H1 (cell line): ENCODE data around the gene ATP11C. TPM values are rescaled to one million over a fixed set of nuclear protein-coding genes. Genes with fewer than 3 reads are reported as not detected.

Source experiments
- CTCF ChIA-PET: fragments of 300-600 bp; sonication (Branson Sonifier 250); formaldehyde crosslinking; loops from one replicate; lab custom pipeline; 2021; ENCODE audit not compliant: partially characterized antibody; lab: Charles Lee
- POLR2A ChIA-PET: fragments of 300-600 bp; sonication (Branson Sonifier 250); formaldehyde crosslinking; loops from one replicate; lab custom pipeline; 2021; ENCODE audit warnings: inconsistent platforms; ENCODE audit not compliant: partially characterized antibody; lab: Charles Lee
- DNase-seq, 2 experiments: peaks; one replicate each; pipeline versions ENCODE4 v3.0.0 to v3.0.0-alpha.2; 2010 to 2022; ENCODE audit warnings: low spot score in 2 of 2, low read depth in 1 of 2, mixed read lengths in 1 of 2
- FAIRE-seq: peaks from 2 replicates; lab custom pipeline; 2011; peaks lifted over from hg19 to GRCh38; lab: Jason Lieb, UNC
- H2AFZ ChIP-seq: 2 replicates; pipeline ENCODE4 v1.8.1; 2012; ENCODE audit warnings: low read length, inconsistent platforms
- H2AK5ac ChIP-seq: 2 replicates; pipeline ENCODE4 v1.6.1; 2013; ENCODE audit warnings: low read depth, low read length
- H2BK120ac ChIP-seq: replicated peaks from 2 replicates; pipeline ENCODE3; 2013; ENCODE audit warnings: low read depth, low read length, inconsistent platforms
- H2BK12ac ChIP-seq: 2 replicates; pipeline ENCODE4 v1.6.1; 2013; ENCODE audit warnings: low read depth, low read length
- H2BK15ac ChIP-seq: 2 replicates; pipeline ENCODE4 v1.6.1; 2013; ENCODE audit warnings: low read length
- H2BK20ac ChIP-seq: 2 replicates; pipeline ENCODE4 v1.6.1; 2013; ENCODE audit warnings: low read length
- H2BK5ac ChIP-seq: 2 replicates; pipeline ENCODE4 v1.6.1; 2013; ENCODE audit warnings: low read depth, low read length
- H3K14ac ChIP-seq: 2 replicates; pipeline ENCODE4 v1.6.1; 2013; ENCODE audit warnings: inconsistent platforms; ENCODE audit not compliant: insufficient read length
- H3K18ac ChIP-seq: 2 replicates; pipeline ENCODE4 v1.6.1; 2013; ENCODE audit warnings: low read length; ENCODE audit errors: extremely low read depth
- H3K23ac ChIP-seq: 2 replicates; pipeline ENCODE4 v1.6.1; 2013; ENCODE audit warnings: inconsistent platforms; ENCODE audit not compliant: insufficient read length
- H3K23me2 ChIP-seq: 2 replicates; pipeline ENCODE4 v1.6.1; 2013; ENCODE audit warnings: low read depth, low read length
- H3K27ac ChIP-seq: 2 replicates; pipeline ENCODE4 v1.6.1; 2011; ENCODE audit warnings: low read depth, low read length, inconsistent platforms
- H3K27me3 ChIP-seq, 4 experiments: replicated peaks in 1 of 4; 1 replicate in 1 of 4; 2 replicates in 3 of 4; pipeline versions ENCODE4 v1.6.1 to v1.8.1; 2011 to 2013; ENCODE audit warnings: low read length in 3 of 4, mild to moderate bottlenecking in 3 of 4, inconsistent platforms in 2 of 4, mixed read lengths in 2 of 4, moderate library complexity in 1 of 4; ENCODE audit not compliant: control insufficient read depth in 3 of 4, insufficient read depth in 3 of 4; ENCODE audit errors: extremely low read depth in 1 of 4
- H3K36me3 ChIP-seq, 4 experiments: 2 replicates each; pipeline versions ENCODE4 v1.6.1 to v1.8.1; 2011 to 2013; ENCODE audit warnings: mild to moderate bottlenecking in 4 of 4, low read length in 3 of 4, moderate library complexity in 2 of 4, control low read depth in 1 of 4, inconsistent platforms in 1 of 4; ENCODE audit not compliant: insufficient read depth in 4 of 4, control insufficient read depth in 2 of 4
- H3K4ac ChIP-seq: replicated peaks from 2 replicates; pipeline ENCODE3; 2013; ENCODE audit warnings: low read length, low read depth, mixed read lengths, inconsistent platforms; ENCODE audit not compliant: insufficient read length
- H3K4me1 ChIP-seq, 4 experiments: replicated peaks in 1 of 4; 1 replicate in 1 of 4; 2 replicates in 3 of 4; pipeline versions ENCODE4 v1.6.1 to v1.8.1; 2011 to 2013; ENCODE audit warnings: low read length in 3 of 4, inconsistent platforms in 2 of 4, mixed read lengths in 1 of 4; ENCODE audit not compliant: insufficient read depth in 4 of 4, control insufficient read depth in 3 of 4
- H3K4me2 ChIP-seq, 2 experiments: 2 replicates each; pipeline versions ENCODE4 v1.6.1 to v1.8.1; 2011 to 2013; ENCODE audit warnings: low read depth in 2 of 2, low read length in 2 of 2, control low read depth in 1 of 2, inconsistent platforms in 1 of 2, mild to moderate bottlenecking in 1 of 2; ENCODE audit not compliant: insufficient read depth in 1 of 2
- H3K4me3 ChIP-seq, 4 experiments: fragments of 200-600, 300-600 bp in 1 of 4; sonication (generic), shearing (Covaris generic), sonication (Bioruptor Twin) in 1 of 4; 2 replicates each; pipeline versions ENCODE4 v1.5.1 to v1.8.1; 2011 to 2016; ENCODE audit warnings: low read length in 4 of 4, low read depth in 3 of 4, control low read depth in 2 of 4, inconsistent platforms in 2 of 4, mild to moderate bottlenecking in 2 of 4, mixed read lengths in 1 of 4, moderate library complexity in 1 of 4; ENCODE audit not compliant: insufficient read depth in 2 of 4; ENCODE audit errors: extremely low read depth in 1 of 4
- H3K56ac ChIP-seq: replicated peaks from 2 replicates; pipeline ENCODE3; 2013; ENCODE audit warnings: low read depth, mild to moderate bottlenecking, mixed read lengths, low read length, inconsistent platforms; ENCODE audit not compliant: insufficient read length
- H3K79me1 ChIP-seq: 2 replicates; pipeline ENCODE4 v1.6.1; 2013; ENCODE audit warnings: low read depth, low read length, control low read depth
- H3K79me2 ChIP-seq, 2 experiments: 2 replicates each; pipeline versions ENCODE4 v1.6.1 to v1.8.1; 2012 to 2013; ENCODE audit warnings: low read length in 2 of 2, mild to moderate bottlenecking in 2 of 2, inconsistent platforms in 1 of 2; ENCODE audit not compliant: insufficient read depth in 2 of 2, control insufficient read depth in 1 of 2
- H3K9ac ChIP-seq, 4 experiments: replicated peaks in 1 of 4; 1 replicate in 1 of 4; 2 replicates in 3 of 4; pipeline versions ENCODE4 v1.6.1 to v1.8.1; 2011 to 2013; ENCODE audit warnings: low read depth in 3 of 4, low read length in 3 of 4, control low read depth in 2 of 4, mild to moderate bottlenecking in 2 of 4, moderate library complexity in 2 of 4, inconsistent platforms in 1 of 4; ENCODE audit errors: extremely low read depth in 1 of 4
- H3K9me3 ChIP-seq, 2 experiments: 2 replicates each; pipeline versions ENCODE4 v1.6.1 to v1.8.1; 2012 to 2013; ENCODE audit warnings: mild to moderate bottlenecking in 2 of 2, moderate library complexity in 2 of 2, control low read depth in 1 of 2, inconsistent platforms in 1 of 2, low read depth in 1 of 2, low read length in 1 of 2, mixed read lengths in 1 of 2; ENCODE audit not compliant: insufficient read depth in 2 of 2
- H4K20me1 ChIP-seq, 2 experiments: replicated peaks in 1 of 2; 2 replicates each; pipeline versions ENCODE3 to v1.8.1; 2011 to 2013; ENCODE audit warnings: inconsistent platforms in 2 of 2, low read length in 2 of 2, mild to moderate bottlenecking in 1 of 2; ENCODE audit not compliant: insufficient read depth in 2 of 2, control insufficient read depth in 1 of 2
- H4K5ac ChIP-seq: 2 replicates; pipeline ENCODE4 v1.6.1; 2013; ENCODE audit warnings: low read length, low read depth, mixed read lengths, inconsistent platforms; ENCODE audit not compliant: insufficient read length
- H4K8ac ChIP-seq: 2 replicates; pipeline ENCODE4 v1.8.0; 2013; ENCODE audit warnings: mild to moderate bottlenecking, moderate library complexity, low read length, inconsistent platforms; ENCODE audit not compliant: insufficient read depth; ENCODE audit errors: extremely low read depth
- H4K91ac ChIP-seq: replicated peaks from 2 replicates; pipeline ENCODE3; 2013; ENCODE audit warnings: low read length, mixed read lengths, inconsistent platforms; ENCODE audit not compliant: insufficient read length
- BRCA1 ChIP-seq: IDR thresholded peaks from 2 replicates; pipeline ENCODE4 v1.6.1; 2012; ENCODE audit warnings: low read depth, low read length, improper control_type of control experiment
- CEBPB ChIP-seq: IDR thresholded peaks from 2 replicates; pipeline ENCODE4 v1.6.1; 2012; ENCODE audit warnings: low read depth, low read length
- EP300 ChIP-seq, 2 experiments: IDR thresholded peaks; 1 replicate in 1 of 2; 2 replicates in 1 of 2; pipeline ENCODE4 v1.6.1; 2011 to 2012; ENCODE audit warnings: low read depth in 2 of 2, low read length in 2 of 2, mild to moderate bottlenecking in 2 of 2, borderline replicate concordance in 1 of 2, inconsistent platforms in 1 of 2, moderate library complexity in 1 of 2
- FOSL1 ChIP-seq: IDR thresholded peaks from 2 replicates; pipeline ENCODE4 v1.6.1; 2011; ENCODE audit warnings: mild to moderate bottlenecking, low read depth, low read length, moderate library complexity; ENCODE audit not compliant: insufficient read depth
- JUN ChIP-seq: IDR thresholded peaks from 2 replicates; pipeline ENCODE4 v1.6.1; 2011; ENCODE audit warnings: low read depth, mild to moderate bottlenecking, improper control_type of control experiment, low read length
- JUND ChIP-seq: IDR thresholded peaks from 2 replicates; pipeline ENCODE4 v1.6.1; 2011; ENCODE audit warnings: mild to moderate bottlenecking, improper control_type of control experiment, low read length
- KDM1A ChIP-seq: fragments of 200-600, 300-600 bp; sonication (generic); IDR thresholded peaks from 2 replicates; pipeline ENCODE4 v1.7.1; 2016; ENCODE audit warnings: mild to moderate bottlenecking, low read length, borderline replicate concordance
- POU5F1 ChIP-seq: IDR thresholded peaks from 2 replicates; pipeline ENCODE4 v1.6.1; 2011; ENCODE audit warnings: low read depth, mild to moderate bottlenecking, low read length, moderate library complexity
- RAD21 ChIP-seq, 2 experiments: IDR thresholded peaks in 1 of 2; conservative IDR thresholded peaks in 1 of 2; 2 replicates each; pipeline ENCODE4 v1.6.1; 2011; ENCODE audit warnings: low read depth in 2 of 2, low read length in 2 of 2, improper control_type of control experiment in 1 of 2, inconsistent platforms in 1 of 2, mild to moderate bottlenecking in 1 of 2, moderate library complexity in 1 of 2
- TCF12 ChIP-seq: IDR thresholded peaks from 2 replicates; pipeline ENCODE4 v1.6.1; 2011; ENCODE audit warnings: low read depth, mild to moderate bottlenecking, low read length
- USF2 ChIP-seq: IDR thresholded peaks from 2 replicates; pipeline ENCODE4 v1.6.1; 2011; ENCODE audit warnings: low read length, improper control_type of control experiment
- WGBS, 2 experiments: shearing (Covaris generic) in 1 of 2; methylation state at CpG; one replicate each; pipeline versions ENCODE4 v1.1.6 to v1.1.7; 2013 to 2015; ENCODE audit warnings: low lambda C conversion rate in 2 of 2, mixed read lengths in 2 of 2, inconsistent platforms in 1 of 2, low coverage in 1 of 2, missing lambda C conversion rate in 1 of 2; ENCODE audit not compliant: insufficient replicate concordance in 2 of 2, insufficient coverage in 1 of 2, insufficient read length in 1 of 2; ENCODE audit errors: extremely low coverage in 1 of 2, missing lambda C conversion rate in 1 of 2; 5-methylcytosine and 5-hydroxymethylcytosine counted together
- polyA plus RNA-seq, 7 experiments: library from polyadenylated mRNA; depleted of rRNA in 3 of 7; stranded (reverse) in 5 of 7; unstranded in 2 of 7; fragments of >200 nt in 5 of 7; fragments of 200-250 nt in 2 of 7; gene quantifications; 1 replicate in 5 of 7; 2 replicates in 1 of 7; 4 replicates in 1 of 7; pipeline versions ENCODE4 v1.2.1 to v1.2.3, GENCODE V29; 2011 to 2013; ENCODE audit warnings: missing spikeins in 2 of 7, mixed read lengths in 2 of 7
- total RNA-seq: library from RNA; stranded (reverse); fragmentation: NEBNext Ultra II Directional; extraction: Animal tissue kit (Norgen Biotek cat#: 25700); gene quantifications from 2 replicates; pipeline ENCODE4 v1.2.1, GENCODE V29; 2021

Gene ATP11C
- total and polyA plus RNA-seq, 2 of the 8 experiments (the other 6 are each of a cell fraction or from before 2014, with no cell fraction given) = 14.7 to 52.1 TPM

- ChIA-PET CTCF (interaction anchor here (1.3 kb wide), 1 partner anchor 55 kb away, joined by 3 read pairs; no protein-coding TSS in a partner anchor), POLR2A (no interaction called here)
- WGBS, 2 experiments = 92% methylated on average over 1 of the region's 1 CpG; no CpG with 5 or more reads in 1 of the 2 experiments
- Histone ChIP-seq H2BK20ac (no peak overlapping the region), H2BK12ac (no peak overlapping the region), H3K4me2 (no peak overlapping the region), H3K23me2 (no peaks in the 10 kb centered on the region), H3K79me1 (no peaks in the 10 kb centered on the region; the same call in 1 of the 2 replicates), H3K79me2 (peaks cover 0 to 67% of the 10 kb centered on the region in 2 experiments; a peak in 2 of 4 replicates), H3K23ac (no peak overlapping the region), H3K27me3 (no peaks in the 10 kb centered on the region), H4K91ac (no peak overlapping the region), H2BK15ac (no peak overlapping the region), H3K4ac (no peak overlapping the region), H3K9ac (no peak overlapping the region), H3K4me3 (no peak overlapping the region), H3K4me1 (peaks cover 0 to 4% (median 2%) of the 10 kb centered on the region in 4 experiments; a peak in 3 of 7 replicates), H2AFZ (no peak overlapping the region), H2BK120ac (no peak overlapping the region), H3K14ac (no peak overlapping the region), H4K5ac (no peak overlapping the region), H4K20me1 (peaks cover 0 to 1% of the 10 kb centered on the region in 2 experiments), H3K56ac (no peak overlapping the region), H3K18ac (no peak overlapping the region), H2BK5ac (no peak overlapping the region), H3K36me3 (no peaks in the 10 kb centered on the region), H2AK5ac (no peak overlapping the region), H3K27ac (no peak overlapping the region), H3K9me3 (no peaks in the 10 kb centered on the region), H4K8ac (no peak overlapping the region)
- FAIRE-seq = no peak
- DNase-seq = no peak
- TF ChIP-seq JUND = no peak
- no peak for TF ChIP-seq CEBPB
- no peak for TF ChIP-seq TCF12
- TF ChIP-seq JUN = no peak
- TF ChIP-seq USF2 = no peak
- TF ChIP-seq BRCA1 = no peak
- TF ChIP-seq POU5F1 = no peak
- no peak for TF ChIP-seq KDM1A
- TF ChIP-seq FOSL1 = no peak
- no peak for TF ChIP-seq RAD21 (IDR thresholded peaks at IDR 0.05 in 1 of 2, conservative IDR thresholded peaks at IDR 0.05 in 1 of 2; ENCODE audit: low read depth in 2 of 2, low read length in 2 of 2)
- TF ChIP-seq EP300 (IDR thresholded peaks at IDR 0.05; ENCODE audit: borderline replicate concordance in 1 of 2, low read depth in 2 of 2, low read length in 2 of 2) = no peak
These were observed 51.3 kb downstream of the ATP11C start for GRCh38 chrX:139881572-139881971.
